GM19467 (cell line): Measurements from ENCODE around the gene PGBD5.

Experiments used
- ATAC-seq: cut with Tn5 transposase; IDR thresholded peaks from one replicate; pipeline ENCODE4 v1.9.1; 2021; ENCODE audit warnings: mild to moderate bottlenecking, moderate library complexity; ENCODE audit not compliant: unreplicated experiment

Gene PGBD5

DNA sequence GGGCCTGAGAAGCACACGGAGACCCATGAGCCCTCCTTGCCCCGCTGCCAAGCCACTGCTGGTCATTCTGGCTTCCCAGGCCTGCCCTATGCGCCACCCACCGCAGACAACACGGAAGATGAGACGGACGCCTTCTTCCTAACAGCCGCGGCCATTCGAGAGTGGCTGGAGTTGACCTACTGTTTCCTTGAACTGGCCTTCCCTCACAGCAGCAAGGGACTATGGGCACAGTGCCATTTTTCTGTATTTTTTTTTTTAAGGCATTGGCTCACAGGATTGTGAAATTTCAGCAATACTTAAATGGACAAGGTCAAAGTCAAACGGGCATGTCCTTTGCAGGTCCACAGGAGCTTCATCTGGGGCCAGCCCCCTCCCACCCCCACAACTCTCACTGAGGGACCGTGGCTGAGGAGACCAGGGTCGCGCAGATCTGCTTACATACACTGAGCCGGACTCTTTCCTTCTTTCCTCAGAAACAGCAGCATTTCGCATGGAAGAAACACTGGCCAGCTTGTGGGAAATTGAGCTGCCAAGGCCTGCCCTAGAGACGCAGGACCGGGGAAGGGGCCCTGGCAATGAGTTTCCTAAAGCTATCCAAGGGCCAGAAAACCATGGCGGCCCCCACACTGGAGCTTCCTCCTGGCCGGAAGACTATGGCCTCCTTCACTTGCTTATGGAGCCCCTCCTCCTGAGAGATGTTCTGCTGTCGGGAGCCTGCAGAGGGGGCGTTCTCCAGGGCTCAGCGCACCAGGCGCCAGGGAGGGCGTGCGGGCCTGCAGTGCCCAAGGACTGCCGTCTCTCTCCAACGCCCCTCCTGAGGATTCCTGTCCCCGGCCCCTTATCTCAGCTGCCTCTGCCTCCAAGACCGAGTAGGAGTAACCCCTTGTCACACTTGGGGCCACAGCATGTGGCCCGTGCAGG is 98.9 kb downstream of the PGBD5 start:
- ATAC-seq, result no peak

- no peak for ATAC-seq
Measured at GRCh38 chr1:230323686-230324085, 102.4 kb downstream of the PGBD5 start.

GRCh38 chr1:230322967-230323547 is 103.1 kb downstream of the PGBD5 start:
- ATAC-seq, result no peak

DNA sequence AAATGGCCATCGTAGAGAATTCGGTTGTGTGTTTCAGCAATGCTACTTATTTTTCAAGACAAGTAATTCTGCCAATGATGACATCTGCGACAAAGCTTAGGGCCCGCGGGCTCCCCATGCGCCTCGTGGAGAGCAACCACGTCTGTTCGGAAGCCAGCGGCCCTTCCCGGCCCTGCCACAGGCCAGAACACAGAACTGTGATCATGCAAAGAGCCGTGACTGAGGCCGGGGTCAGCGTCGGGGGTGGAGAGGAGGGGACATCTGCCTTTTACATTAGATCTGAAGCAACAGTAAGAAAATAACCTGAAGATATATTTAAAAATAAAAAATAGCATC is 103.7 kb downstream of the PGBD5 start:
- ATAC-seq, result no peak

GRCh38 chr1:230321741-230322420 is 104.3 kb downstream of the PGBD5 start:
- no peak for ATAC-seq

GRCh38 chr1:230321341-230321740 is 104.8 kb downstream of the PGBD5 start:
- ATAC-seq, result no peak

GRCh38 chr1:230320804-230321203 is 105.3 kb downstream of the PGBD5 start:
- no peak for ATAC-seq

DNA sequence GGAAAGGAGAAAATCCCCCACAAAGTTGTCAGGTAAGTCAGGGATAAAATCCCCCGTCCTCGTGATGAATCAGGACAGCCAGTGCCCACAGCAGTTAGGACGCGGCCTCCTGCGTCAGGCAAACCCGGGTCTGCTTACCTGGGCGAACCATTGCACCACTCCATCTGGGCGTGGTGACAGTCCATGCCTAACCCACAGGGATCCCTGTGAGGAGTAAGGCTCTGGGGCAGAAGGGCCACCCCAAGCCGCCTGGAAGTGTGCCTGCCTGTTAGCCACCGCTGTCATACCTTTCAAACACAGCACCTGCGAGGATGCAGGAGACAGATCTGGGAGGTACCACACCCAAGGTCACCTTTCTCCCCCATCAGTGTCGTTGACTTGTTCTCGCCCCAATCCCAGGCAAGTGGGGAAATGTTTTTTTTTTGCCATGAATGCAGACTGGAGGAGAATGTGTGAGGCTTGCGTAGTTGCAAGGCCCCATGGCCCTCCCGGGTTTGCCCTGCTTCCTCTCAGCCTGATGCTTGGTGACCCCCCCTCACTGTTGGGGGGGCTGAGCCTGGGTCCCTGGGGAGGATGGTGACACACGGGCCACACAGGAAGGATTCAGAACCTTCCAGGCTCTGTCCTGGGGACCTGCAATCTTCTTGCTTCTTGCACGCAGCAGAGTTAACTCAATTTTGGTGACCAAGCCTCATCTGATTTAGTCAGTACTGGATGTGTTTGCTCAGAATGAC is 107.0 kb downstream of the PGBD5 start:
- no peak for ATAC-seq

DNA sequence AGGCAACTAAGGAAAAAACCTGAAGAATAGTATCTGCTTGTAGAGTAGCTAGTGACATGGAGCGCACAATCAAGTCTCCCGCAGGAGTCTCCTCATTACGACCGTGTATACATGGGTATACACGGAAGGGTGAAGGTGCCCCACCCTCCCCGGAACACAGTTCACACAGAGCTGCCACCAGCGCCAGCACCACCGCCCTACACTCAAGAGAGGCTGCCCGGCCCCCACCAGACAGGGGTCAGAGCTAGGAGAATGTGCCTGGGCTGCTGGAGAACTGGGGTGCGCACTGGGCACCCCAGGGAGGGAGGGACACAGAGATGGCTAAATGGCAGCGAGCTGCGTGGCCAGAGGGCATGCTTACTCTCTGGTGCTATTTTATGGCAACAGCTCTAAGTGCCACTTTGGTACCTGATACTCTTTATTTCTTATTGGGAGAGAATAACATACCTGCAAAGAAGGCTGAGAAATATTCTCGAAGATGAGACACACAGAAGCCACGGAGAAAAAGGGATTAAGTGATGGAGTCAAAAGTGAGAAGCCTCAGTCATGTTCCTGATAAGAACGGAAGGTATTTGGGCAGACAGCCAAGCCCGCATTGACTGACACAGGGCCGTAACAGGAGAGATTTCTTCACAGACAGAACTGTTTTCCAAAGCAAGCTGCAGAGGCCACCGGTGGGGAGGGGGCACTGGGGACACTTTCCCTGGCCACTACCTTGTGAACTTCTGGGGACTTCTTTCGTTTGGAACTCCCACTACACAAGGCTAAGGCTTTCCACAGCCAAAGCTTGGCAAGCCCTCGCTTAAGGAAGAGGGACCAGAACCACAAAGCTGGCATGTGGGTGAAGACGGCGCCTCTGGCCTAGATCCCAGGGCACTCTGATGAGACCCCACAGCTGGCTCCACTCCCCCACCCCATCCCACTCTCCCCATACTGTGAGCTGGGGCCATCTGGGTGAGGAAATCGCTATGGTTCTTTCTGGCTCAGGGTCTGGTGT is 108.0 kb downstream of the PGBD5 start:
- ATAC-seq, result no peak

DNA sequence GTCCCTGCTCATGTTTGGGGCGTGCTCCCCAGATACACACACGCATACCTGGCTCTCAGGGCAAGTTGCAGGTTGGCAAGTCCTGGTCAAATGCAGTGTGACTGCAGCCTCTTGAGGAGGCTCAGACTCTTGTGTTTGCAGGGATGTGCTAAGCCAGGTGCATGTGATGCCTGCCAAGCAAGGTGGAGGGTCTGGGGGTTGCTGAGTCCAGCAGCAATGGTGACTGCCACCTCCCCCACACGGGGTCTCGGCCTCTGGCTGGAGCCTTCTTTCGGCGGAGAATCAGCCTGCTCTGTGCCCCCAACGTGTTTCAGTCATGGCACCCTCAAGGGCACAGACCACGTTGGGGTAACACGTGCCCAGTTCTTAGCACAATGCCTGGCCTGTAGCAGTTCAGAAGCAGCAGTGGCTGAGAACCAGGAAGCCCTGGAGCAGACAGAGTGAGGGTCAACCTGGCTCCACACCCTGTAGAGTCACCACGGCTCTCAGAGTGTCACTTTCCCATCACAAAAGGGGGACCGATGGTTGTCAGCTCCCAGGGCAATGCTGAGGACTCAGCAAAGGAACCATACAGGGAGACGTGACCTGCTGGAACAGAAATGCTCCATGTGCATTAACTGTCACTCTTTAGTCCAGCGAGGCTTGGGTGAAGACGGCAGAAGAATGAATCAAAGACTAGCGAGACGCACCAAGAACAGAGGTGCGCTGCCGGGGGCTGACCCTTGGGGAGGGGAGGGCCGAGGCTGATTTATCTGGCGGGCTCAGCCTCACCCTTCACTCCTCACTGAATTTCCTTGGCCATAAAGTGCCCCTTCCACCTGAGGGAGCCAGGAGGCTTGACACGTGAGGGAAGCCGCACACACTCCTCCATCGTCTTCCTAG is 109.0 kb downstream of the PGBD5 start:
- ATAC-seq, result no peak

DNA sequence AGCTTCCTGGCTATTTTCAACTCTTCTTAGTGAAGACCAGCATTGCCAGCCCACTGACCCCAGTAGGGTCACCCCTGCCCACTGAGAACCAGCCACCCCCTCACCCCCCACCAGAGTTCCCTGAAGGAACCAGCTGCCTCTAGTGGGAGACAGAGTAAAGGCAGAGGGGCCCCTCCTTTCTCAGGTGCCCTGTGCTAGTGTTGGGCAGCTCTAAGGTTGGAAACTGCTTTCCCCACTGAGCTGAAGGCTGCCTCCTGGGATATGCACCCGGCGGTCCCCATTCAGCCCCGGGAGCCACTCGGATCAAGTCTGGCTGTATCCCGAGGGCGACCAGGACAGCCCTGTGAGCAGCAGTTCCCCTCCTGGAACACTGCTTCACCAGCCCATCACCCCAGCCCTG is 111.0 kb downstream of the PGBD5 start:
- ATAC-seq, result no peak

GRCh38 chr1:230314142-230314470 is 112.0 kb downstream of the PGBD5 start:
- no peak for ATAC-seq

- ATAC-seq, result no peak
Measured at GRCh38 chr1:230313453-230314141, 112.5 kb downstream of the PGBD5 start.

DNA sequence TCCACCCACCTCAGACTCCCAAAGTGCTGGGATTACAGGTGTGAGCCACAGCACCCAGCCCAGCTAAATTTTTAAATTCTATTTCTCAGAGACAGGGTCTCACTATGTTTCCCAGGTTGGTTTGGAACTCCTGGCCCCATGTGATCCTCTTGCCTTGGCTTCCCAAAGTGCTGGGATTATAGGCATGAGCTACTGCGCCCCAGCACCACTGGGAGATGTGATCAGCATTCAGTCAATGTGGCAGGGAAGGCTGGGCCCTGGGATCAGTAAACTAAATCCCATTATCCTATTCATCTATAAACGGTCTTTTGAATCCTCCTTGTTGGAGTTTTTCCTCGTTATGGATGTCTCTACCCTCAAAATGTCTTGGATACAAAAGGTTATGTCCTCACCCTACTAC is 113.5 kb downstream of the PGBD5 start:
- no peak for ATAC-seq

- ATAC-seq, result no peak
Measured at GRCh38 chr1:230310381-230311163, 115.6 kb downstream of the PGBD5 start.

GRCh38 chr1:230309646-230310177 is 116.4 kb downstream of the PGBD5 start:
- ATAC-seq, result no peak

- no peak for ATAC-seq
Measured at GRCh38 chr1:230308821-230309220, 117.3 kb downstream of the PGBD5 start.

DNA sequence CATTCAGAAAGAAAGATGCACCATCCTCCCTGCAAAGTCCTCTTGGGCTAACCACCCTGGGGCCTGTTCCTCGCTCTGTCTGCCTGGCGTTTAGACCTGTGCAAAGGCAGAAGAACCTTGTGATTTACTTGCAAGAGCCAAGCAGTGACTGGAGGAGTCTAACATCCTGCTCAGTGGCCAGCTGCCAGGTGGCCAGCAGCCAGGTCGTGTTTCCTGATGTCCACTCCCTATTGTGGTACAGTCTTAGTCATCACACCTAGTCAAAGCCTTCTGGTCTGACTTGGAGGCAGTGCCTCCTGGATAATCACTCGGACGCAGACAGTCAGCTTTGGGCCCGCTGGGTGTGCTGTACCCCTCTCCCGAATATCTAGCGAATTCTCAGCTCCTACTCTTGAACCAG is 118.1 kb downstream of the PGBD5 start:
- ATAC-seq, result no peak
